HEK293T (cell line): ENCODE data around the gene CFAP74.

ENCODE experiments used
- CTCF ChIA-PET: fragments of 350-600 bp; formaldehyde crosslinking; extraction: SDS; loops from one replicate; lab custom pipeline; 2021; ENCODE audit warnings: antibody characterized with exemption, inconsistent platforms; lab: Yijun Ruan, JAX
- POLR2A ChIA-PET: fragments of 350-600 bp; formaldehyde crosslinking; extraction: SDS; loops from one replicate; lab custom pipeline; 2020; ENCODE audit warnings: antibody characterized with exemption, inconsistent platforms; lab: Yijun Ruan, JAX
- DNase-seq: peaks from one replicate; pipeline ENCODE4 v3.0.0; 2012; ENCODE audit warnings: mixed read lengths; ENCODE audit errors: extremely low spot score
- FOXM1 ChIP-seq: fragments of 450-650 bp; IDR thresholded peaks from 2 replicates; pipeline ENCODE4 v1.6.1; 2017; ENCODE audit warnings: mild to moderate bottlenecking, borderline replicate concordance
- NFRKB ChIP-seq: fragments of 450-650 bp; IDR thresholded peaks from 2 replicates; pipeline ENCODE4 v1.6.1; 2016; ENCODE audit warnings: mild to moderate bottlenecking, moderate library complexity

The CFAP74 gene

GRCh38 chr1:1872329-1872994 lies 131.1 kb downstream of the CFAP74 start:
- DNase-seq: no peak
- ChIA-PET POLR2A (interaction anchor here (0.8 kb wide), 1 partner anchor 9 kb away, joined by 3 read pairs; no protein-coding TSS in a partner anchor), CTCF (no interaction called here)
- TF ChIP-seq NFRKB (no peak), FOXM1 (no peak)
